DMS79 (cell line): ENCODE results near the gene VWC2.

Source experiments
- DNase-seq: peaks from one replicate; lab custom pipeline; 2025; lab: John Stamatoyannopoulos, UW

Gene VWC2

GRCh38 chr7:49783446-49783845 lies 10.0 kb downstream of the VWC2 start:
- DNase-seq = no peak

DNA sequence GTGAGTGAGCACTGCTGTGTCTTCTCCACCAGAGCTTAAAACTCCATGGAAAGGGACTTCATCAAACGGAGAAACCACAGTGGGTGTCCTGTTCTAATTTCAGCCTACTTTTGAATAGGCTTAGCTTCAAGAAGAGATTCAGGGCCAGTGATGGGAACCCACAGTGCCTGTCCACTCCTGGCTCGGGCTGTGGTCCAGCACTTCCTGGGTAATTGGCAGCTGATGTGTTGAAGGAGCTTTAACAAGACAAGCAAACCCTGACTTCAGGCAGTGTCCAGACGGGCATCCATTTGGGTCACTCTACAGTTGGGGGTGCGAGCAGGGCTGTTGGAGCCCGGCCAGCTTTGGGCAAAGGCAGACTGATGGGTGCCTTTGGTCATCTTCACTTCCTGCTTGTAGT lies 14.5 kb downstream of the VWC2 start:
- DNase-seq = no peak

DNA sequence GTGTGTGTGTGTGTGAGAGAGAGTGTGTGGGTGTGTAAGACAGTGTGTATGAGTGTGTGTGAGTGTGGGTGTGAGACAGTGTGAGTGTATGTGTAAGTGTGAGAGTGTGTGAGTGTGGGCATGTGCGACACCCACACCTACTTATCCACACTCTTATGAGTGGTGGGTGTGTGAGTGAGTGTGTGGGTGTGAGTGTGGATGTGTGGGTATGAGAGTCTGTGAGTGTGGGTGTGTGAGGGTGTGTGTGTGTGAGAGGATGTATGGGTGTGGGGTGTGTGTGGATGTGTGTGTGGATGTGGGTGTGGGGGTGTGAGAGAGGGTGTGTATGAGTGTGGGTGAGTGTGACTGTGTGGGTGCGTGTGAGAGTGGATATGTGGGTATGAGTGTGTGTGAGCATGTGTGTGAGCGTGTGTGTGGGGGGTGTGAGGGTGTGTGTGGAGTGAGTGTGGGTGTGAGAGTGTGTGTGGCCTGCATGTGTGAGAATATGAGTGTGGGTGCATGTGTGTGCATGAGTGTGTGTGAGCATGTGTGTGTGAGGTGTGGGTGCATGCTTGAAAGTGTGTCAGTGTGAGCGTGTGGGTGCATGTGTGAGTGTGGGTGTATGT lies 15.1 kb downstream of the VWC2 start:
- no peak for DNase-seq

DNA sequence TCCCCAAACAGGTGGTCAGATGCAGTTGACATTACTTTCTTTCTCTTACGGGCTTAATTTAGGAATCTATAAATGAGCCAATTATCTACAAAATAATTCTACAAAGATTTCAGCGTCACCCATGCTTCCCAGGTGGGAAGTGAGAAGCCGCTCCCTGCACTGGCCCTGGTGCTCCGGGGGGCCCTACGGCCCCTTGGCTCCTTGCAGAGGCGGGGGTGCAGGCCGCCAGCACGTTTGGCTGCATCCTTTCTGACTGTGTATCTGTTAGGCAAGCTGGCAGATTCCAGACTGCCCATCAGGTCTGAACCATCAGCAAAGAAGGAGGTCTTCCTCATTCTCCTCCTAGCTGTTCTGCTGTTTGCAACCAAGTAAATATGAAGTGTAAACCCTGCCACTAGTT lies 16.3 kb downstream of the VWC2 start:
- DNase-seq = no peak

- DNase-seq = no peak
These were observed 16.8 kb downstream of the VWC2 start for GRCh38 chr7:49790209-49790608.

GRCh38 chr7:49791088-49791741 lies 17.8 kb downstream of the VWC2 start:
- no peak for DNase-seq

DNA sequence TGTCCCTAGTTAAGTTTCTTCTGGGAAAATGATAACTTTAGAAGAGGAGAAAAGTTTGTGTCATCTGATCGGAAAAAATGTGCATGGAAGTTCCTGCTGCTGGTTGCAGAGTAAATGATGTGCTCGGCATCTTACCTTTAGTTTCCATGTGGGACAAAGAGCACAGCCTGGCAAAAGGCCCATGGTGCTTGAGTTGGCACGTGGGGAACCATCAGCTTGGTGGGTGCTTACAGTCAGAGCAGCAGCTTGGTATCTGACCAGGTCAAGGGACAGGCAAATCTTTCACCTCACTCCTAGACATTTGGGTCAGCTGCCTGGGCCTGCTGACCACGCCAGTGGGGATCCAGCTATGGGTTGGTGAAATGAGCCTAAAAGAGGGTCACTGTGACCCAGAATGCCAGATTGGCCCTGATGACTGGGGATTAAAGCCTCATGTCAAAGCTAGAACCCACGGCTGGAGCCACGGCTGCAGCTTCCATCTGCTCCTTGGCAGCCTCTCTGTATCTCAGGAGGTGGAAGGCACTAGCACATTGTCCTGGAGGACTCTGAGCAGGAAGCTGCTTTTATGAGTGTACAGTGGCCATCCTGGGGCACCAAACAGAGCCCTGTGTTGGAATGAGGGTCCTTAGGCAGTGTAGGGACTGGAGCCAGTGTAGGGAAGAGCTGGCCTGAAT lies 24.7 kb downstream of the VWC2 start:
- no peak for DNase-seq

DNA sequence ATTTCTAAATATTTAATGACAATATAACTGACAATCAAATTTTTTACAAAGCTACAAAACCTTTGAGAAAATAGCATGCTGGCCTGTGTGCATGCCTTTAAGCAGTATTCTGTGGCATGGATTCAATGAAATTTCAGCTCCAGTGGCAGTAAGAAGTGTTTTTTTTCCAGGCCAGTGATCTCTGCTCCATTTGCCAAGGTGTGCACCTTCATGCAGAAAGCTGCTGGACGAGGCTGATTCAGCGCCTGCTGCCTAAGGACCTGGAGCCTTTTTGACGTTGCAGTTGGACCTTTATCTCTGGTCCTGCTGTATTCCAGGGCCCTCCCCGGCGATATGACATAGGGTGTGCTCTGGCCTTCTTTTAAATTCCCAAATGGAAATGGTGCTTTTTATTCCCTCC lies 26.6 kb downstream of the VWC2 start:
- peak; percentile 74 for DNase-seq

GRCh38 chr7:49802600-49802999 lies 29.2 kb downstream of the VWC2 start:
- no peak for DNase-seq

DNA sequence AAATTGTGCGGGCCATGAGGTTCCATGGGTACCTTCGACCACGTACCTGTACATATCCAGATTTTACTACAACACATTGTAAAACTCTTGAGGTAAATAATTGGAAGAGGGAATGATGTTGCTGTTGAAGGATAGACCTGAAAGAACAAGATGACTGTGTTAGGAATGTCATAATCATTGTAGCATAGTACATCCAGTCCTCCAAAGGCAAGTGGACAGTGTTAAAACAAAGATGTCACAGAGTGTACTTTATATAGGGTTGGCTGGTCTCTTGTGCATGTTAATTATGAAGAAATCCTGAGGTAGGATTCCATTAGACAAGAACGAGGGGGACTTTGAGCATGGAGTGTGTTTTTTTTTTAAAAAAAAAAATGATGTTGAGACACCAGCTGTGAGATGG lies 30.4 kb downstream of the VWC2 start:
- no peak for DNase-seq

DNA sequence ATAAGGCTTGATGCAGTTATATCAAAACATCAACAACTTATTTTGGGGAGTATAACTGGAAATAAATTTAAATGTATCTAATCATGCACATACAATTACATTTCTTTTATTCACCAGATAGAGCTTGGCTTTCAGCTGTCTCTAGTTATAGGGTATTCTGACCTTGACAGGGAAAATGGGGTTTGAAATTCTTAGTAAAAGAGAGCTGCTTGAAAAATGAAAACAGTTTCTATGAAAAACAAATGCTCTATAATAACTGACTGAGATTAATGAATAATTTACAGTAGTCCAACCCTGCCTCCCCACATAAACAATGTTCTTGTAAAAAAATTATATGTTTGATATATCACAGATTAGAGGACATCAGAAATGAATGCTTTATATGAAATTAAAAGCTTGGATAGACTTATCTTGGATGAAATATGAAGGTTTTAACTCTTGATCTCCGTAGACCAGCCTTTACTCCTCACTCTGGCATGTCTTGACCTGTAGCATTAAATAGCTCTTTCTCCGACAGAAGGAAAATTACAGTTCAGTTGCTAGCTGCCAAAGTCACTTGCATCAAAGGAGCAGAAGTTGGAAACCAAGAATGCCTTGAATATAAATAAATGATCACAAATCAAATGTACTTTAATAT lies 32.1 kb downstream of the VWC2 start:
- DNase-seq = no peak

DNA sequence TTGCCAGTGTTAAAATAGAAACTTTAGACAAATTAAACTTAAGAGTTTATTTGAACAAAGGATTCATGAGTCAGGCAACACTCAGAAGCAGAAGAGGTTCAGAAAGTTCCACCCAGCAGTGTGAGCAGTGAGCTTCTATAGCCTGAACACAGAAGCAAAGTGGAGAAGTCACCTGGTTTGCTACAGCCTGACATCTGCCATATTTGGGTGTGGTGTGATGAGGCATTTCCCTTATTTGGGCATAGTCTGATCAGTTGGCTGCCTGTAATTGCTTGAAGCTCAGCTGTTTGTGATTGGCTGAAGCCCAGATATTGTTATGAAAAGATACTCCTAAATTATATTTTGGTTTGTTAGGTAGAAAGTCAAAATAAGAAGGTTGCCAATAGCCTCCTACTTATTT lies 39.1 kb downstream of the VWC2 start:
- DNase-seq = no peak

GRCh38 chr7:49817279-49817678 lies 43.8 kb downstream of the VWC2 start:
- DNase-seq = no peak

DNA sequence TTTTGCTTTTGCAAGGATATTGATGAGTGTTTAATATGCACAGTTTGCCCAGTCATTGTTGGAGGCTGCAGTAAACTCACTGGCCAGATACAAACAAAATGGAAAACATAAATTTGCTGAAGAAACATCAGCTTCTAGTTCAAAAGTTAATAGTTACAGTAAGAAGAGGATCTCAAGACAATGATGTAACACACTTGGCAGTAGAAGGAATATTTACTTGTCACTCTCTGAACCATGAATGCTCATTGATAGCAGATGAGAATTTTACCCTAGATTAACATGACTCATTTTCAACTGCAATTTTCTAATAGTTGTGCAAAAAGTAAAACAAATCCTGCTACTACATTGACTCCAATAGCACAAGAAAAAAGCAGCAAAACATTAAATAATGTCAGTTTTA lies 47.7 kb downstream of the VWC2 start:
- no peak for DNase-seq

- no peak for DNase-seq
These were observed 49.4 kb downstream of the VWC2 start for GRCh38 chr7:49822856-49823255.

- no peak for DNase-seq
These were observed 50.1 kb downstream of the VWC2 start for GRCh38 chr7:49823566-49823965.

DNA sequence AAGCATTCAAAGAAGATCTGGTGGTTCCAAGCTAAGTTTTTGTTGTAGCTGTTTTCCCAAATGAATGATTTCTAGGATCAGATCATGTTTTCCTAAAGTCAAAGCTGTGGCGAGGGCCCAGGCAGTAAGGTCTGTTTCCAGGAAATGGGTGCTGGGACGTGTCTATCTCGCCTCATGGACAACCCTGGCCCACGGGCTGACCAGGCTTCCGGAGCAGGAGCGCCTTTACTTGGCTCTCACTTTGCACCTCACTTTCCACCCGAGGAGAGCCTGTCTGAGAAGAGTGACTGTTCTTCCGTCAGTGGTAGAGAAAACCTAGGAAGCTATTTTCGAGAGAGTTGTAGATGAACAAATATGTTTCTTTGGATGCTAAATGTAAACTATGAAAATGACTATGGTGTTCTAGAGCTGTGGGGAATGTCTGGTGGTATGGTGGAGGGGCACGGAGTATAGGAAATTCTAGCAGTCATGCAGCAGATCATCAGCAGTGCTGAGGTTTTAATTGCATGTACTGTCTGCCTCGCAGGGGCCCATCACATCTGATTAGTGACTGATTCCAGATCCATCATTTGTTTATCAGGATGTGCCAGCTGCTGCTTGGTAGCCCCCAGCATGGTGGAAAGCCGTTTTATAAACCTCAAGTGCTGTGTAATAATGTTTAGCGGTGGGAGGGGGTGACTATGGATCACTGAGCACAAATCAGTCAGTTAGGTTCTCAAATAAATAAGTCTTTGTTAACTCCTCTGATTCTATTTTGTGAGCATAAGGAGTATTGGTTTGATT lies 66.6 kb downstream of the VWC2 start:
- no peak for DNase-seq

GRCh38 chr7:49840751-49841405 lies 67.4 kb downstream of the VWC2 start:
- no peak for DNase-seq

GRCh38 chr7:49845626-49846025 lies 72.2 kb downstream of the VWC2 start:
- no peak for DNase-seq

DNA sequence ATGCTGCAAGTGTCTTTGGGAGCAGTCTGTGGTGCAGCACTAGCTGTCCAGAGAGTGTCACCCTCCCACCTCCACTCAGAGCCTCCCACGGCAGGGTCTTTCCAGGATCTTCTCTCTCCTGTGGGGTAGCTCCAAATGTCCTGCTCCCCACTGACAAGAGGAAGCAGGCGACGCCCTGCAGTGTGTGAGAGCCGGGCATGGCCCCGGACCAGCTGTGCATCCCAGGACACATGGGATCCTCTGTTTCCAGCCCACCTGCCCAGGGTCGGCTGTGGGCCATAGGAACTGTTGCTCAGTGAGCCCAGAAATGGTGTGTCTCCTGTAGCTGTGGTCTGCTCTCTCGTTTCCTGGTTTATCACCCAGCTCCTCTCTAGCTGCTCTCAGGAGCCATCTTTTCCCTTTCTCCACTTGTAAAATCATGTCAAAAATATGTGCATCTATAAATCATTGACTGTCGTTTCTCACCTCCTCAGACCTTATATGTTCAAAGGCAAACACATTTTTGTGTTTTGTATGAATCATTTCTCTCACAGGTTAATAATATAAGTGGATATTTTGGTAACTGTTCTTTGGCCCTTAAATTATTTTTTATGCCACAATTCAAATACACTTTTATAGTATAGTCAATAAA lies 74.9 kb downstream of the VWC2 start:
- DNase-seq = no peak

DNA sequence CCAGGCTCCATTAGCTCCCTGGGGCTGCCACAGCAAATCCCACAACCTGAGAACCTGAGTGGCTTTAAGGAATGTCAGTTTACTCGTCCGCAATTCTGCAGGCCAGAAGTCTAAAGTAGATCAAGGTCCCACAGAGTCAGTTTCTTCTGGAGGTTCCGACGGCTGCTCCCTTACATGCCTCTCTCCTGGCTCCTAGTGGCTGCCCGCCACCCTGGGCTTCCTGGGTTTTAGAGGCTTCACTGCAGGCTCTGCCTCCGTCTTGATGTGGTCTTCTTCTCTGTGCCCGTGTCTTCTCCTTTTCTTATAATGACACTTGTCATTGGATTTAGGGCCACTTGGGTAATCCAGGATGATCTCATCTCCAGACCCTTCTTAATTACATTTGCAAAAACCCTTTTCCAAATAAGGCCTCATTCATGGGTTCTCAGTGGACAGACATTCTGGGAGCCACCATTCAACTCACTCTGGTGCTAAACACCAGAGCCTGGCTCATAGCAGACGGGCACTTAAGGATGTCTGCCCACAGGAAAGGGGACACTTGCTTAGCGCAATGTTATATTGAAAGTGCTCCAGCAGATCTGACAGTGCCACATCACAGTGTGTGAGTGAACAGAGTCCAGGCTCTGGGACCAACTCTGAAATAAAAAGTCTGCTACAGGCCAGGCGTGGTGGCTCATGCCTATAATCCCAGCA lies 77.6 kb downstream of the VWC2 start:
- no peak for DNase-seq
